Choroid plexus epithelial cell (primary cell): ENCODE results near the gene ANGPTL7.

Experiments
- DNase-seq: peaks from one replicate; pipeline ENCODE4 v3.0.0-alpha.2; 2010; ENCODE audit warnings: low read depth
- H3K4me3 ChIP-seq: 2 replicates; pipeline ENCODE4 v1.5.1; 2011; ENCODE audit warnings: low read depth, mild to moderate bottlenecking, control low read depth, low read length, moderate library complexity
- CTCF ChIP-seq: conservative IDR thresholded peaks from 2 replicates; pipeline ENCODE4 v1.5.1; 2011; ENCODE audit warnings: low read depth, mild to moderate bottlenecking, control low read depth, inconsistent platforms, low read length, moderate library complexity

ANGPTL7 gene

GRCh38 chr1:11147197-11147770, 41.9 kb upstream of the ANGPTL7 start:
- no peak for TF ChIP-seq CTCF
- H3K4me3 ChIP-seq = no peak overlapping the region
- DNase-seq = no peak

GRCh38 chr1:11150326-11150725, 38.8 kb upstream of the ANGPTL7 start:
- no peak overlapping the region for H3K4me3 ChIP-seq
- DNase-seq = no peak
- no peak for TF ChIP-seq CTCF

- TF ChIP-seq CTCF = no peak
- DNase-seq = no peak
- H3K4me3 ChIP-seq = no peak overlapping the region
These were observed 38.0 kb upstream of the ANGPTL7 start for GRCh38 chr1:11151114-11151513.

GRCh38 chr1:11151826-11152612, 37.1 kb upstream of the ANGPTL7 start:
- TF ChIP-seq CTCF = no peak
- peak; percentile 57 for DNase-seq
- no peak overlapping the region for H3K4me3 ChIP-seq

GRCh38 chr1:11152755-11153154, 36.4 kb upstream of the ANGPTL7 start:
- DNase-seq = no peak

GRCh38 chr1:11153184-11153583, 36.0 kb upstream of the ANGPTL7 start:
- no peak for DNase-seq
- TF ChIP-seq CTCF = no peak
- no peak overlapping the region for H3K4me3 ChIP-seq

More at GRCh38 chr1:11152755-11153154, 36.4 kb upstream of the ANGPTL7 start:
- TF ChIP-seq CTCF = no peak
- no peak overlapping the region for H3K4me3 ChIP-seq

GRCh38 chr1:11156441-11156840, 32.7 kb upstream of the ANGPTL7 start:
- no peak for TF ChIP-seq CTCF

More at GRCh38 chr1:11156441-11156840, 32.7 kb upstream of the ANGPTL7 start:
- H3K4me3 ChIP-seq = no peak overlapping the region
- DNase-seq = no peak
